ENCODE measurements around the gene TMEM198.

TMEM198 gene

DNA sequence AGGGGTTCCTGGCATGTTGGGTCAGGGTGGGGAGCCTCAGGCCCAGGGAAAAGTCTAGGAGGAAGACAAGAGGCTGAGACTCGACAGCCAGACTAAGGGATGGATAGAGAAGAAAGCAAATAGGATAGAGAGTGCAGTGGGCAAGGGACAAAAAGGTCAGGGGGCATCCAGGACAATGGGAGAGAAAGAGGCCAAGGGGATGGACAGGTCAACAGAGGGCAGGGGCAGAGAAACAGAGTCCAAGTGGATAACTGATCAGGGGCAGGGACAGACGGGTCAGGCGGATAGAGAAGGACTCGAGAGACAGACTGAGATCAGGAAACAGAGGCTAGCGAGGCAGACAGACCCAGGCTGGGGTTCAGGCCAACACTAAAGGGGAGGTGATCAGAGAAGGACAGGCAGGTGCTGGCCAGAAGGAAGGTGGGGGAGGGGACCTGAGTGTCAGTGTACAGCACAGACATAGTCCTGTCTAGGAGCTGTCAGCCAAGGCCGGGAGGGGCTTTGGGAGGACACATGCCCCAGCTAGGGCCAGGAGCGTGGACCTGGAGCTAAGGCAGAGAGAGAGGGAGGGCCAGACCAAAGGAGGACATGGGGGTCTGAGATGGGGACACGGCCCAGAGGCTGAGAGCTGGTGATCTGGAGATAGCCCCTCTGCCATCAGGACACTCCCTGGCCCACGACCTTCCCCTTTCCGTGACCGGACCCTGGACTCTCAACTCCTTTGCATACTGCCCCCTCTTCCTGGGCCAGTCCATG, 17.3 kb upstream of the TMEM198 start:
- no peak for DNase-seq

DNA sequence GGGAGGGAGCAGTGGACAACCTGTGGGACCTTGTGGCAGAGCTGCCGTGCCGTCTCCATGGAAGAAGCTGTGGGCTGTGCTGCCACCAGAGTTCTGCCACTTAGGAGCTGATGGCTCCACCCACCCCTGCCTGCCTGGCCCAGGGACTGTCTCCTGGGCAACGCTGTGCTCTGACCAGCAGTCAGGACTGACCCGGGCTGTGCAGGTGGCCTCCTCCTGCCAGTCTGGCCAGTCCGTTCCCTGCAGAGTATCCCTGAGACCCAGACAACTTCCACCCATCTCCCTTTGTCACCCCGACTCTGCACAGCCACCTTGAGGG, 16.8 kb upstream of the TMEM198 start:
- DNase-seq = no peak

DNA sequence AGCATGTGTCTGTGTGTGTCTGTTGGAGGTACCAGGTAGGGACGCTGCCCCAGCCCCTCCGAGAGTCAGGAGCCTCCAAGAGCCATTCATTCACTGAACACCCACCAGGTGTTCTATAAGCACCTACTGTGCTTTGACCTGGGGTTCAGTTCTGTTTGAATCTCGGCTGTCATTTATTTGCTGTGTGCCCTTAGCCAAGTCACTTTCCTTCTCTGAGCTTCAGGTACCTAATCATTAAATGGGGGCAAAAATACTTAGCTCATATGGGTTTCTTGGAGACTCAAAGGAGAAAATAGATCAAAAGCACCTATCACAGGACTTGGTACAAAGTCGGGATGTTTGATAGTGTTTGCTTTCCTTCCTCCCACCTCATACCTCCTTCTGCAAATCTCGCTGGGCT, 16.4 kb upstream of the TMEM198 start:
- DNase-seq = no peak

DNA sequence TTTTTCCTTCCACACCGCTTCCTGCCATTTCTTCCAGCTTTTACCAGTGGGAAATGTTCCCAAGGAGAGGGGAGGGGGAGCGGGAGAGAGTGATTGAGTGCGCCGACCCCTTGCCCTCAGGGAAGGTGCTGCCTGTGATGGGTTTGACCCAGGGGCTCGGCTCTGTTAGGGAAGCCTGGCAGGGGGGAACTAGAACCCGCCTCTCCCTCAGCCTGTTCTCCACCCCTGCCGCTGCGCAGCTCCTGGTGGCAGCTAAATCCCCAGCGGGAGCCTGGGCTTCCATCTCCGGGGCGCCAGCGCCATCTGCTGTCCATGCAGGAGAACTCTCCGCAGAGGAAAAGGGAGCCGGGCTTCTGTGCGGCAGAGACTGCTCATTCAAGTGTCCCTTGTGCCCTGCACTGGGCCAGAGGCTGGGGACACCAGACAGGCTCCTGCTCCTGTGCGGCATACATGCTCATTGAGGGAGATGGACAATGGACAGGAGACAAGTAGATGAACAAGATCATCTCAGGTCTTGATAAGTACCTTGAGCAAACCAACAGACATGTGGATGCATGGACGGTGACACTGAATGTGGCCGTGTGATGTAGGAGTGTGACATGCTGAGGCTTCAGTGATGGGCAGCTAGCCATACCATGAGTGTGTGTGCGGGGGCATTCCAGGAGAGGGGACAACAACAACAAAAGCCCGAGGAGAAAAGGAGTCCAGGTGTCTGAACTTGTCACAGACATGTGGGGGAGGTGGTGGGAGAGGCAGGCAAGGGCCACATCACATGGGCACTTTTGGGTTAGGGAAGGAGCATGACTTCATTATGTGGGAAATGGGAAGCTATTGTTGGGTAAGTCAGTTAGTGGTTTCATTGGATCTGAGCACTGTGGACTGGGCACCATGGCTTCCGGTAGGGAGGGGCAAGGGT, 13.5 kb upstream of the TMEM198 start:
- DNase-seq = no peak

DNA sequence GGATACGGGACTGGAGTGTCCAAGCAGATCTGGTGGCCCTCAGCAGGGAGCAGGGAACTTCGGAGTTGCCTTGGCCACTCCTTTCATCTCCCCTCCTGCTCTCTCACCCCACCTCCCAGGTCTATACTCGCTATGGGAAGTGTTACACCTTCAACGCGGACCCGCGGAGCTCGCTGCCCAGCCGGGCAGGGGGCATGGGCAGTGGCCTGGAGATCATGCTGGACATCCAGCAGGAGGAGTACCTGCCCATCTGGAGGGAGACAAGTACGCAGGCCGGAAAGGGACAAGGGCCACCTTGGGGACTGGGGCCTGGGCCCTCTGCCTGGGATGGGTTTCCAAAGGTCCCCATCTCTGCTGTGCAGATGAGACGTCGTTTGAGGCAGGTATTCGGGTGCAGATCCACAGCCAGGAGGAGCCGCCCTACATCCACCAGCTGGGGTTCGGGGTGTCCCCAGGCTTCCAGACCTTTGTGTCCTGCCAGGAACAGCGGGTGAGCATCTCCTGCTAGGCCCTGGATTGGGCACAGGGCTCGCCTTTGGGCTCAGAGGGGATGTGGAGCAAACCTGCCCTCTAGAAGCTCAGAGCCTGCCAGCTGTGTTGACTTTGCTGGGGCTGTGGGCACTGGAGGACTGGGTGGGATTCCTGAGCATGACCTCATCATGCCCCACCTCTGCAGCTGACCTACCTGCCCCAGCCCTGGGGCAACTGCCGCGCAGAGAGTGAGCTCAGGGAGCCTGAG, 12.0 kb upstream of the TMEM198 start:
- no peak for DNase-seq

DNA sequence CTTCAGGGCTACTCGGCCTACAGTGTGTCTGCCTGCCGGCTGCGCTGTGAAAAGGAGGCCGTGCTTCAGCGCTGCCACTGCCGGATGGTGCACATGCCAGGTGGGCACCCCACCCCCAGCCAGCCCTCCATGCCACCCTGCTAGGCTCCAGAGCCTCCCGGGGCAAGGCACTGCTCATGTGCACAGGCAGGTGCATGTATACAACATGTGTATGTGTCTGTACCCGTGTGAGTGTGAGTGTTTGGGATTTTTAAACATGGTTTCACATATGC, 11.5 kb upstream of the TMEM198 start:
- DNase-seq = no peak

DNA sequence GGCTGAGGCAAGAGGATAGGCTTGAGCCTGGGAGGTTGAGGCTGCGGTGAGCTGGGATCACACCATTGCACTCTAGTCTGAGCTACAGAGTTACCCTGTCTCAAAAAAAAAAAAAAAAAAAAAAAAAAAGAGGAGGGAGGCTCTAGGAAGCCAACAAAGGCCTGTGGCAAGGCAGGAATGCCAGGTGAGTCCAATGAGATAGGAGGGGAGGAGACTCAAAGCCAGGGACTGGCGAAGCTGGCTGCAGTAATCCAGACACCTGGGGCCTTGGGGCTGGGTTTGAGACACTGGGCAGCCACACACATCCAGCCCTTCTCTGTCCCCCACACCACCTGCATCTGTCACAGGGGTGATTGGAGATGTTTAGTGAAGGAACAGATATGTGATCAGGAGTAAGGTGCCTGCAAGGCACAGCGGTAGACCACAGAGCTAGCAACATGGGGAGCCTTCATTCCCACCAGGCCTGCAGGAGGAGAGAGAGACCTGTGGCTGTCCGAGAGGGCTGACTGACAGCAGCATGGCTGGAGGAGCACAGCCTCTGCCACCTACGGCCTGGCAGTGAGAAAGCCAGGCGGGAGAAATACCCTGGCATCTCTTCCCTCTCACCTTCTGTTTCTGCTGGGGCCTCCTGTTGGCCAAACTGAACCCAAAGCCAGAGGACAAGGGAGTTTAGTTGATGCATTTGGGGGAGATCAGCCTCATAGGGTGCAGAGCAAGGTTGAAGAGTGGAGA, 9.7 kb upstream of the TMEM198 start:
- no peak for DNase-seq

DNA sequence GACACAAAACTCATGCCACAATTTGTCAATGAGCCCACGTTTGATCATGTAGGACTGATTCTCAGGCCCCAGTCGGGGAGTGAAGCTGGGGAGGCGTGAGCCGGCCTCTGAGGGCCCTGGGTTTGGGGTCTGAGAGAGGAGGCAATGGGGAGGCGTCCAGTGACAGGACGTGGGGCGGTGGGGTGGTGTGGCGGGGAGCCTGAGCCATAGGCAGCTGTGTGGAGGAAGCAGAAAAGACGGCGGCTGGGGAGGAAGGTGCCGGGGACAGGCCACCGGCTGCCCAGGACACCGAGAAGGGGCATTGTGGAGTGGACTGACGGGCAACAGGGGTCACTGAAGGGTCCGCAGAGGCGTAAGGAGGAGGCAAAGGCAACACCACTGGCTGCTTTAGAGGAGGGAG, 7.4 kb upstream of the TMEM198 start:
- DNase-seq = no peak

DNA sequence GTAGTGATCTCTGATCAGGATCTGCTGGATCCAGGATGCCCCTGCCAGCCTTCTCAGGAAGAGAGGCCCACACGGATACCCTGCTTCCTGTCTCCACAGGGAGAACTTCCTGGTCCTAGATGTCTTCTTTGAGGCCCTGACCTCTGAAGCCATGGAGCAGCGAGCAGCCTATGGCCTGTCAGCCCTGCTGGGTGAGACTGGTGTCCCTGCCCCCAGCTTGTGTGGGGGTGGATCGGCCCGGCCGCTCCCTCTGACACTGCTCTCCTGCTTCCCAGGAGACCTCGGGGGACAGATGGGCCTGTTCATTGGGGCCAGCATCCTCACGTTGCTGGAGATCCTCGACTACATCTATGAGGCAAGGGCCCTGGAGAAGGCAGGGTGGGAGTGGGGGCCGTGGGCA, 6.9 kb upstream of the TMEM198 start:
- no peak for DNase-seq

DNA sequence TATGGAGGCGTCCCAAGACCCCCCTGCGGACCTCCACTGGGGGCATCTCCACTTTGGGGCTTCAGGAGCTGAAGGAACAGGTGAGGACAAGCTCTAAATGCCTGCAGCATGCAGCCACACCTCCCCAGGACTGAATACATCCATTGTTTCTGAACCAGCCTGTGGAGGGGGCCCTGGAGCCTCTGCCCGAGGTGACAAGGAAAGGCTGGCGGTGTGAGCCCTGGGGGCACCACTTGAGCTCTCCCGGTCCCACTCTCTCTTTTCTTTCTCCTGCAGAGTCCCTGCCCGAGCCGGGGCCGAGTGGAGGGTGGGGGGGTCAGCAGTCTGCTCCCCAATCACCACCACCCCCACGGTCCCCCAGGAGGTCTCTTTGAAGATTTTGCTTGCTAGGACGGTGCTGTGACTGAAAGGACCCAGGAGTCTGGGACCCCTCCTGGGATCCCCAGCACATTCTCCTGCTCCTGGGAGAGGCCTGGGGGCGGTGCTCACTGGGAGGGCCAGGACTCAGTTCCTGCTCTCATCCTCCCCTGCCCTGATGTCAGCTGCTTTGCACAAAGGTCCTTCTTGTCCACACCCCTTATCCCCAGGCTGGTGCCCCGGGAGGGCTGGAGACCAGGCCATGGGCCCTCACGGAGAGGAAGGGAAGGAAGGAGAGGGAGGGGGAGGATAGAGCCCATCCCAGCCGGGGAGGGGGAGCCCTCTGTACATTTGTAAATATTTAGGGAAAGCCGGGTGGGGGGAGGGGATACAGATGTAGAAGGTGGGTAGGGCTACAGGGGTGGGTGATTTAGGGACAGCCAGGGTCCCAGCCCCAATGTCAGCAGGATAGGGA, 6.0 kb upstream of the TMEM198 start:
- no peak for DNase-seq

DNA sequence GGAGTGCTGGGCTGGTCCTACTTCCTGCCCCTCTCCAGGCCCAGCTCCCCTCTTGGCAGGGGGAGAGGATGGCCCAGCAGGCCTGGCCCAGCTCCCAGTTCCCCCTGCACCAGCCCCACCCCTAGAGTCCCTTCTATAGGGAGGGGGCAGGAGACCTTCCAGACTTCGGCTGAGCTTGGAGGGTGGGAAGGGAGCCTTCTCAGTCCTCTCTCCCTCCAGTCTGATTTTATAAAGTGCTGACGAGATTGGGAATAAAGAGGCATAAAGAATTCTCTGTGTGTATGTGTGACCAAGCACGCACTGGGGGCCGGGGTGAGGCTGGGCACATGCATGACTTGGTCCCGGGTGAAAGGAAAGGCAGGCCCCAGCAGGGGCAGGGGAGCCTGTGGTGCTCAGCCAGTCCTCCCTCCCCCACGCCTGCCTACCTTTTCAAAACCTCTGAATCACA, 5.3 kb upstream of the TMEM198 start:
- DNase-seq = no peak

DNA sequence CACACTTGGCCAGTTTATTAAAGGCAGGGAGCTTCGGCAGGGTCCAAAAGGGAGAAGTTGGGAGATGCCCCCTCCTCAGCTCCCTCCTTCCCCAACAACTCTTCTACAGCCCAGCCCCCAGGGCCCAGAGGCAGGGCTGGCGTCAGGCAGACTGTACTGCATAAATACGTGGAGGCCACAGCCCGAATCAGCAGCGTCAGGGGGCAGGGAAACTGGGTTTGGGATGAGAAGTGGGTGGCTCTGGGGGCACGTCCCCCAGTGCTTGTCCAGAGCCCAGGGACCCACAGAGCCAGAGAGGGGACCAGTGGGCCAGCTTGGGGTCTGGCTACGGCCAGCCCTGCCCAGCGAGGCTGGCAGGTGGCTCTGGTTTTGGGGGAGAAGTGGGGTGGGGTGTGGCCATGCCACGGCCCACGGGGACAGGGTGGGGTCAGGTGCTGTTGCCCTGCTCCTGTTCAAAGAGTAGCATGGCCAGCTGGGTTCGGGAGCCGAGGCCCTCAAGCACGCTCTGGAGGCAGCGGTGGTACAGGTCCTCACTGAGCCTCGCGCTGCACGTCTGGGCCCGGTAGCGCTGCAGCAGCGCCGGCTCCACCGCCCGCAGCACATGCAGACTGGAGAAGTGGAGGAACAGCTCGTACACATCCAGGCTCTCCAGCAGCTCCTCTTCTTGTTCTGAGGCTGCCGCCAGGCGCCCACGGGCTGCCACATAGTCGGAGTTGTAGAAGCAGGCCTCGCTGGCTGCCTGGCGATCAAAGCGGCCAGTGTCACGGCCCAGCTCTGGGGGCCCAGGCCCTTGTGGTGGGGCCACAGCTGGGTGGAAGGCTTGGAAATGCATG, 4.7 kb upstream of the TMEM198 start:
- DNase-seq = no peak

DNA sequence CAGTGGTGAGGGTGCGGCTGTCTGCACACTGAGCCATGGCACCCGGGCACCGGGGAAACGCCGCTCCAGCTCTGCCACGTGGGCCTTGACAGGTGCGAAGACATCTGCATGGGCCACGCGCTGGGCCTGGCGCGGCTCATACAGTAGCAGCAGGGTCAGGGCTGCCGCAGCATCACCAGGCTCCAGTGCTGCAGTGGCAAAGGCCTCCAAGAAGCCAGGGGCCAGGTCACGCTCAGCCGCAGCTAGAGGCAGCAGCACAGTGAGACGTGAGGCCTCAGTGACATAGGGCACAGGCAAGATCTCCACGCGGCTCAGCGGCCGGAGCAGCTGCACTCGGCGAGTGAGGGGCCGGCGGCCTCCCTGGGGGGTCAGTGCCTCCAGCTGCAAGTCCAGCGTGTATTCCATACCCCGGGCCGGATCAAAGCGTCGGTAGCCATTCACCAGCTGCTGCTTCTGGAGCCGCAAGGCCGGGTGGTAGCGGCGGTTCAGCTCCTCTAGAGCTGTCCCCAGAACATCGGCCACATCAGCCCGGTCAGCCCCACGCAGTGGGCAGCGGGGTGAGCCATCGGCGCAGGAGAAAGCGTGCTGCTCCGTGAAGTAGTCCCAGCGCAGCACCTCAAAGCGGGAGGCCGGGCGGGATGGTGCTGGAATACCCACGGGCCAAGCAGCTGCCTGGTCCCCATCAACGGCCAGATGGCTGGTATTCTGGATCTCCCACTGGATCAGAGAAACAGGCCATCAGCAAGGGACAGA, 3.7 kb upstream of the TMEM198 start:
- no peak for DNase-seq

DNA sequence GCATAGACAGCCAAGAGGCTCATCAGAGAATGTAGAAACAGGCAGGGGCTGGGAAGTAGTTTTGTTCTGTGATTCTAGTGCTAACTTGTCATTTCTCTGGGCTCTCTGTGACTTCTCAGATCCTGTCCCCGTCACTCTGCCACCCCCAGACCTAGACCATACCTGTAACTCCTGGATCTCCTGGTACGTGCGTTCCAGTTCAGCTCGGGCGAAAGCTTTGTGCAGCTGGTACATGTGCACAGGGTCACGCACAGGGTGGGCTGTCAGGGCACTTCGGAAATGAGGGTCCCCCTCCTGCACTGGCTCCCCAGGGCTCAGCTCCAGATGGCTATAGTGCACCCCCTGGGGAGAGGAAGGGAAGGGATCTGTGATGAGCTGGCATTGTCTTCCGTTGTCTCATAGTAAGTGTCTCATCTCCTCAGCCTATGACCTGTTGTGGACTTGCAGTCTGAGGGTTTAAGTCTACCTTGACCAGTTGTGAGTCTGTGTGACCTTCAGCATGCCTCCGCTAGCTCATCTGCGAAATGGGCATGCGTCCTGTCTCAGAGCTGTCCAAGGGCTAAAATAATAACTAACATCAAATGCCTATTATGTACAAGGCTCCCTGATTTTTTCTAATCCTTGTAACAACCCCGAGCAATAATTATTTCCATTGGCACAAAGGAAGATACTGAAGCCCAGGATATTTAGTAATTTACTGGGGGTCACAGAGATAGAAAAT, 2.9 kb upstream of the TMEM198 start:
- no peak for DNase-seq

DNA sequence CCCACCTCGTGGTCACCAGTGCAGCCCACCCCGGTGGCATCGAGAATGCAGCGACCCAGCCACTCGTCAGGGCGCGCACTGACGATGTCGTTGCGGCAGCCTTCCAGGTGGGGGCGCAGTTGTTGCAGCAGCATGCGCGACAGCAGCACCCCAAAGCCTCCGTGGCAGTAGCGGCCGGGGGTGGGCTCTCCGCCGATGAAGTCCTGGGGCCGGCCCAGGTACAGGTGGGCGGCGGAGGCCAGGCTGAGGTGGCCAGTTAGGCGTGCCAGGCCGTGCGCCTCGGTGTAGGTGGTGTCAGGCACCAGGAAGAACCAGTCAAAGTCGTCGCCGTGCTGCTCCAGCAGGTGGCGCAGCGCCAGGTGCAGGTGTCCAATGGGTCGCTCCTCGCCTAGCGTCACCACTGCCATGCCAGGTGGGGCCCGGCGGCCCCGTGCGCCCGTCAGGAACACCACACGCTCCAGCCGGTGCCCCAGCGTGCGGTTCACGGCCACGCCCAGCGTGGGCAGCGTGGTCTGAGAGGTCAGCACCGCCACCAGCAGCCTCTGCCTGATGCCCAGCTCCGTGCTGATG, 2.1 kb upstream of the TMEM198 start:
- peak; percentile 30 for DNase-seq

DNA sequence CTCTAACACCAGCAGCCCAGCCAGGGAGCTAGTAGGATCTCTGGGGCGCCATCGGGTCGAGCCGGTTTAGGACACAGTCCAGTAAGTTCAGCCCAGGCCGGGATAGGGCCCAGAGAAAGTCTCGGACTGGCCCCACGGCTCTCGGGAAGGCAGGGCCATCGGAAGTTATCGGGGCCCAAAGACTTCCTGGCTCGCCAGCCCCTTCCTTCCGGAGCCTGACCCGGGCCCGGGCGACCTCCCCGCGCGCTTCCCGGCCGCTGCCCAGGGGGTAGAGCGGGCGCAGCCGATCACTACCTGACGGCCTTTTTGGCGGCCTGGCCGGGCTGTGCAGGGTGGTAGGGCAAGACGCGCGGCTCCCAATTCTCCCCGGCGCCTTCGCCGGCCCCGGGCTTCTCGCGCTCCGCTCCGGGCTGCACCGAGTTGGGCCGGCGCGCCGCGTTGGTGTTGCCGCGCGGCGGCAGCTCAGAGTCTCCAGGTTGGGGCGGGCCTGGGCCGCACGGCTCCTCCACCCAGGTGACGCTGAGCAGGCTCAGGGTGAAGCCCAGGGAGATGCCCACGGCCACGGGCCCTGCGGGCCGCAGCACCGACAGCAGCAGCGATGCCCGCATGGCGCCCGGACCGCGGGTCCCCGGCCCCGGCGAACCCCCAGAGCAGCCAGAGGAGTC, 765 bp upstream of the TMEM198 start:
- no peak for DNase-seq

DNA sequence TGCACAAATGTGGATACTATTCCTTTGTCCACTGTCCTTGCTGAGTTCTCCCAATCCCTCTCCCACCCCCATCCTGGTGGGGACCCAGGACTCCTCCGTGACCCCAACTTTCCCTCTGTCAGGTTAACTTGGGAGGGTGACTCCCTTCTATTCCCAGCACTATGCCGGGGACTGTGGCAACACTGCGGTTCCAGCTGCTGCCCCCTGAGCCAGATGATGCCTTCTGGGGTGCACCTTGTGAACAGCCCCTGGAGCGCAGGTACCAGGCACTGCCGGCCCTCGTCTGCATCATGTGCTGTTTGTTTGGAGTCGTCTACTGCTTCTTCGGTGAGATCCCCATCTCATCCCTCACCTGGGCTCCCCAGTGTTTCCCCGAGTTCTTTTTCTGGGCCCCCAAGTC, 739 bp downstream of the TMEM198 start:
- no peak for DNase-seq

DNA sequence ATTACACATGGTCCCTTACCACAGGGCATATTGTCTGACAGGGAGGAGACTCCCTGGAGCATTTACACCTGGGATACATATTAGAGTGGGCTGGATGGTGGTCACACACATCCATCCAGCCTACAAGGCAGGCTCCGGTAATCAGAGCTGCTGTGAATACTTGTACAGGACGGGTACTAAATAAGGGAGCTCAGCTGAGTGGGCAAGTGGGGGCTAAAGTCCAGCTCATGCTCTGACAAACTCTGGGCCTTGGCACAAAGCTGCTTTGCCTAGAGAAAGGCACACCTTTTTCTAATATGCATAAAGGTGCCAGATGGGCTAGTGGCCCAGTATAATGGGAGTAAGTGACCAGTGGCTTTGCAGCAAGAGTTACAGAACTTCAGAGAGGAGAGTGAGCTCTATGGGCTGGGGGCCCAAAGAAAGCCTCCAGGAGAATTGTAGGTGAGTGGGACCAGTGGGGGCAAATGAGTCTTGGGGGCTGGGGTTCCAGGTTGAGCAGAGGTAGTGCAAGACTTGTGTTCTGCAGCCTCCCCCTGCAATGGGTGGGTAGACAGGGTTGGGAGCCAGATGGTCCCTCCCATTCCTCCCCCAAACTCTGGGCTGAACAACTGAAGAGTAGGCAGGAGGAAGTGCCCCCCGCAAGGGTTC, 1.6 kb downstream of the TMEM198 start:
- no peak for DNase-seq

Data from NCI-H1417 treated with DMSO at 0.1 percent for 48 hours (cell line).